Subcutaneous abdominal adipose tissue (tissue), 5 donors: ENCODE results near the gene GREB1L.
"Not testable (repeated sequence)": the region's sequence is repeated elsewhere in the genome, so short reads cannot be mapped to it uniquely, and the experiment has no call there.

Experiments
- H3K27ac ChIP-seq: one replicate; pipeline ENCODE4 v1.7.0; 2013; ENCODE audit warnings: low read depth, mild to moderate bottlenecking, inconsistent platforms, low read length, moderate library complexity
- H3K27me3 ChIP-seq, 5 donors: one replicate each; pipeline ENCODE4 v1.7.0; 2013; ENCODE audit warnings: low read length in 5 of 5, inconsistent platforms in 1 of 5; ENCODE audit not compliant: control insufficient read depth in 5 of 5, insufficient read depth in 4 of 5
- H3K36me3 ChIP-seq, 5 donors: one replicate each; pipeline ENCODE4 v1.7.0; 2013; ENCODE audit warnings: low read length in 5 of 5; ENCODE audit not compliant: control insufficient read depth in 5 of 5, insufficient read depth in 5 of 5
- H3K4me1 ChIP-seq, 5 donors: one replicate each; pipeline ENCODE4 v1.7.0; 2013; ENCODE audit warnings: low read length in 5 of 5, mild to moderate bottlenecking in 3 of 5, moderate library complexity in 1 of 5; ENCODE audit not compliant: control insufficient read depth in 5 of 5, insufficient read depth in 5 of 5
- H3K4me3 ChIP-seq, 5 donors: one replicate each; pipeline ENCODE4 v1.7.0; 2013; ENCODE audit warnings: low read length in 5 of 5, low read depth in 1 of 5
- H3K9ac ChIP-seq, 5 donors: one replicate each; pipeline ENCODE4 v1.7.0; 2013; ENCODE audit warnings: low read length in 5 of 5, mild to moderate bottlenecking in 4 of 5, moderate library complexity in 3 of 5
- H3K9me3 ChIP-seq, 5 donors: one replicate each; pipeline ENCODE4 v1.7.0; 2013; ENCODE audit warnings: low read length in 5 of 5; ENCODE audit not compliant: control insufficient read depth in 5 of 5
- donor health status: healthy.
- donor health status: healthy.
- donor health status: healthy.
- donor health status: healthy.
- donor health status: healthy.

Gene GREB1L

DNA sequence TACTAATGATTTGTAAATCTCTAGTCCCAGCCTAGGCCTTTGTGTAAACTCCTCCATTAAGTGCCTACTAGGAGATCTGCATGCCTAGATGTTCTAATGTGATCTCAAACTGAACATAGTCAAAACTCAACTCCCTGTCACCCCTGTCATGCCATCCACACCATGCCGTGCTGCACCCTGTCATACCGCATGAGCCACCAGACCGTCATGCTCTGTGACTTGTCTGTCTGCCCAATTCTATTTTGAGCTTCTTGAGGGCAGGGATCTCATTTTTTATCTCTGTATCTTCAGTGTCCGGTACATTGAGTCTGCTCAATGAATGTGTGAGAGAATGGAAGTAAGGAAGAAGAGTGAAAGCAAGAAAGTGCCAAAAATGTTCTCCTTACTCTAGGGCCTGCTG lies 35.5 kb downstream of the GREB1L start:
- Histone ChIP-seq H3K36me3 (no peaks in the 10 kb centered on the region), H3K27me3 (no peaks in the 10 kb centered on the region)

GRCh38 chr18:21278218-21278617 lies 36.2 kb downstream of the GREB1L start:
- H3K36me3 ChIP-seq, H3K4me3 ChIP-seq: not testable (repeated sequence)

More for the DNA sequence above, 35.5 kb downstream of the GREB1L start:
- Histone ChIP-seq H3K9ac (no peak overlapping the region), H3K9me3 (no peaks in the 10 kb centered on the region), H3K27ac (no peak overlapping the region), H3K4me3 (no peak overlapping the region), H3K4me1 (no peaks in the 10 kb centered on the region)

GRCh38 chr18:21281603-21282002 lies 39.6 kb downstream of the GREB1L start:
- Histone ChIP-seq H3K4me3 (no peak overlapping the region), H3K9ac (no peak overlapping the region), H3K27me3 (no peaks in the 10 kb centered on the region), H3K4me1 (no peaks in the 10 kb centered on the region), H3K27ac (no peak overlapping the region), H3K9me3 (no peaks in the 10 kb centered on the region), H3K36me3 (no peaks in the 10 kb centered on the region)

More at GRCh38 chr18:21278218-21278617, 36.2 kb downstream of the GREB1L start:
- not testable (repeated sequence) for H3K4me1 ChIP-seq, H3K27ac ChIP-seq, H3K9me3 ChIP-seq, H3K27me3 ChIP-seq, H3K9ac ChIP-seq

- H3K9me3 ChIP-seq, result no peaks in the 10 kb centered on the region
- H3K27me3 ChIP-seq, result no peaks in the 10 kb centered on the region
- no peak overlapping the region for H3K4me3 ChIP-seq
- H3K27ac ChIP-seq, result no peak overlapping the region
- H3K36me3 ChIP-seq, result no peaks in the 10 kb centered on the region
- H3K9ac ChIP-seq, result no peak overlapping the region
- H3K4me1 ChIP-seq, result no peaks in the 10 kb centered on the region
Measured at GRCh38 chr18:21284540-21284939, 42.5 kb downstream of the GREB1L start.

- Histone ChIP-seq H3K4me3 (no peak overlapping the region), H3K27ac (no peak overlapping the region), H3K9me3 (no peaks in the 10 kb centered on the region), H3K36me3 (no peaks in the 10 kb centered on the region), H3K4me1 (no peaks in the 10 kb centered on the region), H3K27me3 (no peaks in the 10 kb centered on the region), H3K9ac (no peak overlapping the region)
Measured at GRCh38 chr18:21289827-21290226, 47.8 kb downstream of the GREB1L start.

GRCh38 chr18:21291106-21291505 lies 49.1 kb downstream of the GREB1L start:
- no peaks in the 10 kb centered on the region for H3K4me1 ChIP-seq
- no peaks in the 10 kb centered on the region for H3K9me3 ChIP-seq
- H3K9ac ChIP-seq, result no peak overlapping the region
- H3K27me3 ChIP-seq, result no peaks in the 10 kb centered on the region
- H3K36me3 ChIP-seq, result no peaks in the 10 kb centered on the region
- no peak overlapping the region for H3K27ac ChIP-seq
- no peak overlapping the region for H3K4me3 ChIP-seq

- no peaks in the 10 kb centered on the region for H3K36me3 ChIP-seq
- no peaks in the 10 kb centered on the region for H3K27me3 ChIP-seq
- no peaks in the 10 kb centered on the region for H3K4me1 ChIP-seq
- H3K4me3 ChIP-seq, result no peak overlapping the region
- H3K27ac ChIP-seq, result no peak overlapping the region
- no peaks in the 10 kb centered on the region for H3K9me3 ChIP-seq
- H3K9ac ChIP-seq, result no peak overlapping the region
Measured at GRCh38 chr18:21293479-21293878, 51.4 kb downstream of the GREB1L start.

DNA sequence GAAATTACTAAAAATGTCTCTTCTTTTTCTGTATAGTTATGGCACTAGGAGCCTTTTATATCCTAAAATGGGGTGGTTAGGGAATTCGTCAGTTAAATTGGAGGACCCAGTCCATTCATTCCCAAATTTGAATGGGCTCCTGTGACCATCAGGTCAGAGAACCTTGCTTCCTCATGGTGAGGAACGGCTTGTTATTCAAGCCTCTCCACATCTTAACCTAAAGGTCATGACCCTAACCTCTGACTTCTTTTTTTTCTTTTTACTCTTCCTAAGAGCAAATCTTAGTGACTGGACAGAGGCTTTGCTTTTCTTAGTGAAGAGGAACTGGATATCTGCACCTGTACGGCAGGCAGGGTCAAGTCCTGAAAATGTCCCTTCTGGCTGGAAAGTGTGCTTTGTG lies 53.1 kb downstream of the GREB1L start:
- no peak overlapping the region for H3K27ac ChIP-seq
- H3K4me1 ChIP-seq, result no peaks in the 10 kb centered on the region
- no peaks in the 10 kb centered on the region for H3K36me3 ChIP-seq
- H3K4me3 ChIP-seq, result no peak overlapping the region
- H3K9ac ChIP-seq, result no peak overlapping the region
- no peaks in the 10 kb centered on the region for H3K27me3 ChIP-seq
- no peaks in the 10 kb centered on the region for H3K9me3 ChIP-seq

DNA sequence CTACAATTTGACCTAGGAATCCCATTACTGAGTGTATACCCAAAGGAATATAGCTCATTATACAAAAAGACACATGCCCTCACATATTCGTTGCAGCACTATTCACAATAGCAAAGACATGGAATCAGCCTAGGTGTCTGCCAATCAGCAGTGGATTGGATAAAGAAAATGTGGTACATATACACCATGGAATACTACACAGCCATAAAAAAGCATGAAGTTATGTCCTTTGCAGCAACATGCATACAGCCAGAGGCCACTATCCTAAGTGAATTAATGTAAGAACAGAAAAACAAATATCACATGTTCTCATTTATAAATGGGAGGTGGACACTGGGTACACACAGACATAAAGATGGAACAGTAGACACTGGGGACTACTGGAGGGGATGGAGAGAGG lies 54.0 kb downstream of the GREB1L start:
- H3K9ac ChIP-seq, result no peak overlapping the region
- H3K9me3 ChIP-seq, result no peaks in the 10 kb centered on the region
- H3K4me3 ChIP-seq, result no peak overlapping the region
- no peaks in the 10 kb centered on the region for H3K4me1 ChIP-seq
- H3K27ac ChIP-seq, result no peak overlapping the region
- no peaks in the 10 kb centered on the region for H3K27me3 ChIP-seq
- H3K36me3 ChIP-seq, result no peaks in the 10 kb centered on the region

- no peaks in the 10 kb centered on the region for H3K36me3 ChIP-seq
- no peaks in the 10 kb centered on the region for H3K27me3 ChIP-seq
- peaks cover 0 to 2% (median 0%) of the 10 kb centered on the region in 5 donors for H3K4me1 ChIP-seq
- H3K9ac ChIP-seq, result no peak overlapping the region
- no peaks in the 10 kb centered on the region for H3K9me3 ChIP-seq
- no peak overlapping the region for H3K4me3 ChIP-seq
- no peak overlapping the region for H3K27ac ChIP-seq
Measured at GRCh38 chr18:21298351-21298750, 56.3 kb downstream of the GREB1L start.
